Gastroesophageal sphincter (tissue), 4 donors: ENCODE data around the gene GYG1. TPM values are rescaled to one million over a fixed set of nuclear protein-coding genes. Genes with fewer than 3 reads are reported as not detected.

Experiments
- ATAC-seq: fragments of 150-250 bp; one replicate; pipeline ENCODE4 v1.9.1; 2016; ENCODE audit warnings: mild to moderate bottlenecking, moderate library complexity
- H3K27ac ChIP-seq, 4 donors: fragments of 200-600 bp; sonication (generic) in 3 of 4; 1 replicate in 3 of 4; 2 replicates in 1 of 4; pipeline ENCODE4 v1.5.1; 2016 to 2019
- H3K27me3 ChIP-seq: fragments of 200-600 bp; sonication (generic); one replicate; pipeline ENCODE4 v1.5.1; 2019
- H3K36me3 ChIP-seq, 2 donors: fragments of 200-600 bp; sonication (generic); one replicate each; pipeline ENCODE4 v1.5.1; 2019; ENCODE audit warnings: control low read depth in 1 of 2
- H3K4me1 ChIP-seq, 3 donors: fragments of 200-600 bp; sonication (generic); 1 replicate in 2 of 3; 2 replicates in 1 of 3; pipeline ENCODE4 v1.5.1; 2016 to 2019; ENCODE audit warnings: control low read depth in 2 of 3
- H3K4me3 ChIP-seq, 2 donors: fragments of 200-600 bp; sonication (generic); one replicate each; pipeline ENCODE4 v1.5.1; 2019; ENCODE audit warnings: mild to moderate bottlenecking in 1 of 2, moderate library complexity in 1 of 2
- H3K9me3 ChIP-seq, 3 donors: fragments of 200-600 bp; sonication (generic); one replicate each; pipeline ENCODE4 v1.5.1; 2017 to 2019; ENCODE audit warnings: control low read depth in 2 of 3
- EP300 ChIP-seq: sonication (generic); formaldehyde crosslinking; IDR thresholded peaks from one replicate; pipeline ENCODE4 v1.6.1; 2017; ENCODE audit warnings: antibody characterized with exemption, mild to moderate bottlenecking
- POLR2A ChIP-seq, 2 donors: fragments of 450-650 bp; IDR thresholded peaks; one replicate each; pipeline ENCODE4 v1.6.1; 2017; ENCODE audit warnings: antibody characterized with exemption in 2 of 2, mild to moderate bottlenecking in 2 of 2, moderate library complexity in 1 of 2
- POLR2AphosphoS5 ChIP-seq: sonication (generic); formaldehyde crosslinking; IDR thresholded peaks from one replicate; pipeline ENCODE4 v1.6.1; 2017; ENCODE audit warnings: antibody characterized with exemption
- WGBS, 2 donors: methylation state at CpG; one replicate each; pipeline ENCODE4 v1.1.5; 2018; ENCODE audit warnings: low coverage in 1 of 2; 5-methylcytosine and 5-hydroxymethylcytosine counted together
- total RNA-seq, 4 donors: library from RNA; depleted of rRNA; stranded (reverse); fragments of >200 nt; gene quantifications; one replicate each; pipeline ENCODE4 v1.1.0, GENCODE V29; 2016
- TF ChIP-seq, protein P1 (sequence below), 4 experiments: fragments of 200-600 bp in 2 of 4; fragments of 450-650 bp in 2 of 4; sonication (generic) in 1 of 4; IDR thresholded peaks; one replicate each; pipeline ENCODE4 v1.5.1; 2017 to 2019; ENCODE audit warnings: antibody characterized with exemption in 4 of 4, mild to moderate bottlenecking in 2 of 4, moderate library complexity in 2 of 4

The GYG1 gene
- 100 to 1,000 TPM; 117 to 883 (median 126) TPM for total RNA-seq

DNA sequence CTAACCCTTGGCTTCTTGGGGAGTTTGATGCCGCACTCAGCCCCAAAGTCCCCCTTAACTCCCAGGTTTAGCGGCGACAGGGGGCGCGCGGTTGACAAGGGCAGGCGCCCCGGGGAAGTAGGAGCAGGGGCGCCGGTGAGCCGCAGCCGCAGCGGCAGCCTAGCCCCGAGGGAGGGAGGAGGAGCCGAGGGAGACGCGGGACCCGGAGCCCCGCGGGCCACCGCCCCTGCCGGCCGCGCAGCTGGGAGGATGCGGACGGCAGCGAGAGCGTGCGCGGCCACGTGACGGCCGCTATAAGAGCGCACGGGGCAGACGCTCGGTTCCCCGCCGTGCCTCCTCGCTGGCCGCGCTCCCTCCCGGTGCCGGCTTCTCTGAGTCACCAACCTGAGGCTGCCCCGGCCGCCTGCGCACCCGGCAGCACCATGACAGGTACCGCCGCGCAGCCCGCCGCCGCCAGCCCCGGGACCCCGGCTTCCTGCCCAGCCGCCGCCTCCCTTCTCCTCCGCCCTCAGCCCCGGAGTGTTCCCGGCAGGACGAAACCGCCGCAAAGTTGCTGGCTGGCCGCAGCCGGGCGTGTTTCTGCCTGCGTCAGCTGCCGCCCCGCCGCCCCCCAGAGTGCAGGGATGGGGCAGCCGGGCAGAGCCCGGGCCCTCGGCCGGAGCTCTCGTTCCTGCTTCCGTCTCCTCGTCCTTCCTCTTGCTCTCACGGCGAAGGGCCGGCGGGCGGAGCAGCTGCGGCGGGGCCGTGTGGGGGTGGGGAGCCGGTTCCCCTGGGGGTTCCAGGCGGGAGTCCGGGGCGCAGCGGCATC is at the start of gene GYG1:
GYG1 (plus strand) TSS at position 322 of the 808 bp plus-strand sequence; CDS start at position 423, 101 bp downstream.
- peak; percentile 95 for ATAC-seq
- H3K4me3 ChIP-seq: peak within 1 kb of the TSS; percentile 68 to 90
- H3K36me3 ChIP-seq: peaks cover 1 to 26% of the 10 kb centered on the region in 2 donors
- no CpG with 5 or more reads among the region's 91 CpGs for WGBS, 2 donors
- no peaks in the 10 kb centered on the region for H3K9me3 ChIP-seq
- peak within 1 kb of the TSS; percentile 94 to 98 (median 96) for H3K27ac ChIP-seq
- H3K27me3 ChIP-seq: no peaks in the 10 kb centered on the region
- H3K4me1 ChIP-seq: peaks cover 0 to 36% (median 7%) of the 10 kb centered on the region in 3 donors
- TF ChIP-seq POLR2A (IDR thresholded peaks at IDR 0.05) (peak; percentile 94 to 96), EP300 (no peak), POLR2AphosphoS5 (peak; percentile 95)
- TF ChIP-seq, protein P1, sequence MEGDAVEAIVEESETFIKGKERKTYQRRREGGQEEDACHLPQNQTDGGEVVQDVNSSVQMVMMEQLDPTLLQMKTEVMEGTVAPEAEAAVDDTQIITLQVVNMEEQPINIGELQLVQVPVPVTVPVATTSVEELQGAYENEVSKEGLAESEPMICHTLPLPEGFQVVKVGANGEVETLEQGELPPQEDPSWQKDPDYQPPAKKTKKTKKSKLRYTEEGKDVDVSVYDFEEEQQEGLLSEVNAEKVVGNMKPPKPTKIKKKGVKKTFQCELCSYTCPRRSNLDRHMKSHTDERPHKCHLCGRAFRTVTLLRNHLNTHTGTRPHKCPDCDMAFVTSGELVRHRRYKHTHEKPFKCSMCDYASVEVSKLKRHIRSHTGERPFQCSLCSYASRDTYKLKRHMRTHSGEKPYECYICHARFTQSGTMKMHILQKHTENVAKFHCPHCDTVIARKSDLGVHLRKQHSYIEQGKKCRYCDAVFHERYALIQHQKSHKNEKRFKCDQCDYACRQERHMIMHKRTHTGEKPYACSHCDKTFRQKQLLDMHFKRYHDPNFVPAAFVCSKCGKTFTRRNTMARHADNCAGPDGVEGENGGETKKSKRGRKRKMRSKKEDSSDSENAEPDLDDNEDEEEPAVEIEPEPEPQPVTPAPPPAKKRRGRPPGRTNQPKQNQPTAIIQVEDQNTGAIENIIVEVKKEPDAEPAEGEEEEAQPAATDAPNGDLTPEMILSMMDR (IDR thresholded peaks at IDR 0.05): peak in 3 of 4 experiments; percentile 37 to 51 (median 45)

- no peaks in the 10 kb centered on the region for H3K9me3 ChIP-seq
- WGBS, 2 donors: 11 to 25% methylated on average over 2 of the region's 2 CpGs
- H3K36me3 ChIP-seq: no peaks in the 10 kb centered on the region
- ATAC-seq: peak; percentile 61
- H3K27me3 ChIP-seq: no peaks in the 10 kb centered on the region
- H3K4me1 ChIP-seq: peaks cover 0 to 5% (median 0%) of the 10 kb centered on the region in 3 donors
- TF ChIP-seq, protein P1 (IDR thresholded peaks at IDR 0.05): peak; percentile 38 to 70 (median 58)
- no peak for TF ChIP-seq POLR2AphosphoS5
- no peak overlapping the region for H3K4me3 ChIP-seq
- no peak overlapping the region for H3K27ac ChIP-seq
Observed at GRCh38 chr3:148943506-148944205, 47.7 kb upstream of the GYG1 start.

GRCh38 chr3:148945116-148945515 is 46.2 kb upstream of the GYG1 start:
- Histone ChIP-seq H3K4me1 (peaks cover 0 to 5% (median 0%) of the 10 kb centered on the region in 3 donors), H3K27ac (no peak overlapping the region), H3K27me3 (no peaks in the 10 kb centered on the region), H3K4me3 (no peak overlapping the region), H3K9me3 (no peaks in the 10 kb centered on the region), H3K36me3 (no peaks in the 10 kb centered on the region)
- no peak for ATAC-seq
- WGBS, 2 donors: 76 to 84% methylated on average over 2 of the region's 2 CpGs
- no peak for TF ChIP-seq EP300
- TF ChIP-seq, protein P1 (IDR thresholded peaks at IDR 0.05): no peak
- TF ChIP-seq POLR2A (IDR thresholded peaks at IDR 0.05): no peak
- no peak for TF ChIP-seq POLR2AphosphoS5

DNA sequence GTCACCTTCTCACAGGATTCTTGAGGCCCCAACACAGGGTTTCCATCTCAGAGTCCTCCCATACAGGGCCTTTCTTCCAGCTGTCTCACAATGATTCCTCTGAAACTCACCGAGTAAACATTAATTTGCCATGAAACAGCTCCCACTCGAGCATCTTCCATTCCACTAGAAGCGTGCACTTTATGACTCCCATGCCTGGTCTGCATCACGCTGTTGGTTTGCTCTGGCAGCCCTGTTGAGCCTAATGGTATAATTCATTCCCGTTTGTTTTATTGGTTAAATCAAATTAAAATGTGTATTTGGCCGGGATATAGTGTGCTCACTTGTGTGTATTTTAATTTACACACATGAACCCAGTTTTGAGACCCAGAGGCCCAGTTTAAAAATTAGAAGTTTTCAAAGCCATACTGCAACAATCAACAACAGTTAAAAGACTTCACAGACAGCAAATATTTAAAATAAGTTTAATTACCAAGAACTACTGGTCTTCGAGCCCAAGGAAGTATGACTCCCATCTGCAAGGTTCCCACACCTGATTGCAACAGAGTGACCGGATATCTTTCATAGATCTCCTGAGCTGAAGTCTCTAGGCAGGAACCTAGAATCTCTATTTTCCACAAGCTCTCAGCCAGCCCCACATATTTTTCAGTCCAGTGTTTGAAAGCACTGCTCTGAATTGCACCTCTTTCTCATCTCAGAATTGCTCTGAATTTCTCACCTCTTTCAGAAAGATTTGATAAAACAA is 42.3 kb upstream of the GYG1 start:
- H3K27ac ChIP-seq: no peak overlapping the region
- 74 to 94% methylated on average over 6 to 8 of the region's 8 CpGs for WGBS, 2 donors
- no peak for ATAC-seq

More for the DNA sequence above, 42.3 kb upstream of the GYG1 start:
- H3K9me3 ChIP-seq: no peaks in the 10 kb centered on the region
- no peak overlapping the region for H3K4me3 ChIP-seq
- H3K4me1 ChIP-seq: peaks cover 0 to 14% (median 4%) of the 10 kb centered on the region in 3 donors
- no peaks in the 10 kb centered on the region for H3K36me3 ChIP-seq
- no peak for TF ChIP-seq POLR2AphosphoS5
- TF ChIP-seq, protein P1 (IDR thresholded peaks at IDR 0.05): no peak
- no peak for TF ChIP-seq EP300
- TF ChIP-seq POLR2A (IDR thresholded peaks at IDR 0.05): no peak
- H3K27me3 ChIP-seq: no peaks in the 10 kb centered on the region
